HepG2 (cell line): ENCODE measurements around the gene LITAFD. TPM values are rescaled to one million over a fixed set of nuclear protein-coding genes. Genes with fewer than 3 reads are reported as not detected.

ENCODE experiments used
- ARID3A ChIP-seq: IDR thresholded peaks from 2 replicates; pipeline ENCODE4 v1.6.1; 2012; ENCODE audit warnings: low read depth, low read length, improper control_type of control experiment
- CEBPB ChIP-seq: IDR thresholded peaks from 2 replicates; pipeline ENCODE4 v1.6.1; 2011; ENCODE audit warnings: low read depth, low read length, improper control_type of control experiment, borderline replicate concordance
- DBP ChIP-seq: sonication (generic); formaldehyde crosslinking; IDR thresholded peaks from 2 replicates; pipeline ENCODE4 v1.4.0; 2020; ENCODE audit warnings: missing genetic modification reagents; ENCODE audit errors: not compliant biosample characterization
- DPF2 ChIP-seq: sonication (generic); formaldehyde crosslinking; IDR thresholded peaks from 2 replicates; pipeline ENCODE4 v1.4.0; 2020; ENCODE audit warnings: mild to moderate bottlenecking, low read depth, missing genetic modification reagents, borderline replicate concordance
- GMEB2 ChIP-seq: IDR thresholded peaks from 2 replicates; pipeline ENCODE4 v1.6.1; 2016; ENCODE audit warnings: missing biosample characterization, missing genetic modification reagents, low read depth
- ISL2 ChIP-seq: sonication (generic); formaldehyde crosslinking; IDR thresholded peaks from 2 replicates; pipeline ENCODE4 v1.5.0; 2020; ENCODE audit warnings: missing genetic modification reagents
- KDM2A ChIP-seq: sonication (generic); formaldehyde crosslinking; IDR thresholded peaks from 2 replicates; pipeline ENCODE4 v1.4.0; 2020; ENCODE audit warnings: low read depth, missing genetic modification reagents, borderline replicate concordance
- MZF1 ChIP-seq: sonication (generic); formaldehyde crosslinking; IDR thresholded peaks from 2 replicates; pipeline ENCODE4 v1.8.1; 2023; ENCODE audit warnings: mild to moderate bottlenecking, missing genetic modification reagents, borderline replicate concordance
- RBFOX2 ChIP-seq: fragments of 200-400 bp; formaldehyde crosslinking; IDR thresholded peaks from 2 replicates; pipeline ENCODE4 v1.6.1; 2017; ENCODE audit warnings: low read depth, mild to moderate bottlenecking, low read length
- SKI ChIP-seq: fragments of 450-650 bp; IDR thresholded peaks from one replicate; pipeline ENCODE4 v1.6.1; 2018; ENCODE audit warnings: mild to moderate bottlenecking; ENCODE audit not compliant: partially characterized antibody
- TGIF2 ChIP-seq: IDR thresholded peaks from 2 replicates; pipeline ENCODE4 v1.6.1; 2016; ENCODE audit warnings: control low read depth, missing compliant biosample characterization
- ZBED4 ChIP-seq: sonication (generic); formaldehyde crosslinking; IDR thresholded peaks from 2 replicates; pipeline ENCODE4 v1.4.0; 2020; ENCODE audit warnings: missing genetic modification reagents, borderline replicate concordance
- ZBTB14 ChIP-seq: sonication (generic); formaldehyde crosslinking; IDR thresholded peaks from 2 replicates; pipeline ENCODE4 v1.4.0; 2020; ENCODE audit warnings: missing genetic modification reagents
- ZBTB2 ChIP-seq: sonication (generic); formaldehyde crosslinking; IDR thresholded peaks from 2 replicates; pipeline ENCODE4 v1.8.0; 2022; ENCODE audit warnings: low read depth, missing genetic modification reagents
- ZNF12 ChIP-seq: sonication (generic); formaldehyde crosslinking; IDR thresholded peaks from 2 replicates; pipeline ENCODE4 v1.5.0; 2020; ENCODE audit warnings: missing genetic modification reagents
- ZNF256 ChIP-seq: sonication (generic); formaldehyde crosslinking; conservative IDR thresholded peaks from 2 replicates; pipeline ENCODE4 v1.4.0; 2020; ENCODE audit warnings: missing genetic modification reagents
- ZNF816 ChIP-seq: sonication (generic); formaldehyde crosslinking; IDR thresholded peaks from 2 replicates; pipeline ENCODE4 v1.8.0; 2022; ENCODE audit warnings: missing genetic modification reagents, mild to moderate bottlenecking, borderline replicate concordance
- polyA plus RNA-seq, 8 experiments: library from polyadenylated mRNA; depleted of rRNA in 3 of 8; stranded (reverse) in 7 of 8; unstranded in 1 of 8; fragments of >200 nt; fragmentation: Illumina TruSeq in 4 of 8; extraction: Trizol in 4 of 8; gene quantifications; 2 replicates each; pipeline versions ENCODE4 v1.2.1 to v1.2.3, GENCODE V29; 2011 to 2016; ENCODE audit warnings: low read depth in 4 of 8, missing spikeins in 1 of 8, mixed read lengths in 1 of 8; ENCODE audit not compliant: insufficient read depth in 1 of 8
- total RNA-seq, 5 experiments: library from RNA; depleted of rRNA; stranded (reverse); fragments of >200 nt; fragmentation: Illumina TruSeq; extraction: Trizol; gene quantifications; 2 replicates each; pipeline ENCODE4 v1.2.3, GENCODE V29; 2016; ENCODE audit warnings: low read depth in 1 of 5

LITAFD gene
- total and polyA plus RNA-seq, 2 of the 13 experiments (the other 11 are each of a cell fraction or from before 2014, with no cell fraction given) = not detected

- TF ChIP-seq ZBED4 (CRISPR knock-in tag) = peak; percentile 95; the same call in 1 of the 2 replicates
- TF ChIP-seq DBP (CRISPR knock-in tag) = no peak
- TF ChIP-seq RBFOX2 = peak; percentile 53; the same call in 1 of the 2 replicates
- TF ChIP-seq ZNF256 (CRISPR knock-in tag) = no peak
- no peak for TF ChIP-seq CEBPB
- no peak; the same call in 1 of the 2 replicates for TF ChIP-seq ZNF12 (CRISPR knock-in tag)
- no peak for TF ChIP-seq ISL2 (CRISPR knock-in tag)
- no peak for TF ChIP-seq SKI
- TF ChIP-seq ZBTB14 (CRISPR knock-in tag) = no peak
- no peak for TF ChIP-seq DPF2 (CRISPR knock-in tag)
- TF ChIP-seq ZBTB2 (CRISPR knock-in tag) = no peak
- TF ChIP-seq GMEB2 (CRISPR knock-in tag) = 0 out of 2 replicates have a peak, but pooled peaks have one; percentile 35
- no peak; the same call in 1 of the 2 replicates for TF ChIP-seq MZF1
- no peak for TF ChIP-seq ARID3A
- TF ChIP-seq KDM2A (CRISPR knock-in tag) = no peak
- peak; percentile 97 for TF ChIP-seq TGIF2 (CRISPR knock-in tag)
- TF ChIP-seq ZNF816 (CRISPR knock-in tag) = no peak
Observed at GRCh38 chr16:8866118-8866883, 15.8 kb upstream of the LITAFD start (continued).
